ENCODE data around the gene PTBP1. TPM values are rescaled to one million over a fixed set of nuclear protein-coding genes. Genes with fewer than 3 reads are reported as not detected.

PTBP1 gene
- total and polyA plus RNA-seq, 9 of the 15 experiments (the other 6 are each of a cell fraction or from before 2014, with no cell fraction given): 14.0 to 759 (median 234) TPM

- Histone ChIP-seq H3K9ac (ENCODE audit: insufficient read depth in 1 of 2, low read depth in 2 of 2, low read length in 2 of 2) (peak overlapping the region; percentile 34 to 92; a peak in 3 of 4 replicates), H3K4me1 (replicated peaks in 1 of 2; ENCODE audit: control insufficient read depth in 2 of 2, insufficient read depth in 2 of 2, low read length in 2 of 2) (peaks cover 5 to 58% of the 10 kb centered on the region in 2 experiments), H3K36me3 (ENCODE audit: control insufficient read depth, insufficient read depth, low read length) (no peaks in the 10 kb centered on the region), H3K9me1 (ENCODE audit: control insufficient read depth, insufficient read depth, low read length) (no peaks in the 10 kb centered on the region), H3K4me2 (ENCODE audit: insufficient read depth, low read length) (peak overlapping the region; percentile 87), H4K20me1 (replicated peaks; ENCODE audit: control insufficient read depth, insufficient read depth, low read length) (no peaks in the 10 kb centered on the region), H3K27ac (ENCODE audit: extremely low read depth, low read depth, low read length) (peak overlapping the region; percentile 8; the same call in 1 of the 3 replicates), H3K4me3 (peak overlapping the region; percentile 39), H3K79me2 (ENCODE audit: control insufficient read depth, insufficient read depth, low read length) (no peaks in the 10 kb centered on the region), H2AFZ (ENCODE audit: low read depth, low read length) (peak overlapping the region; percentile 93), H3K9me3 (replicated peaks; ENCODE audit: control insufficient read depth, insufficient read depth, low read depth, low read length) (no peaks in the 10 kb centered on the region), H3K27me3 (ENCODE audit: control insufficient read depth in 2 of 2, insufficient read depth in 2 of 2, low read length in 2 of 2) (no peaks in the 10 kb centered on the region)
- FAIRE-seq: no peak
- CTCF ChIA-PET (ENCODE audit: low intra/inter-chr PET ratio): no interaction called here
- intact Hi-C loops (cut with micrococcal nuclease) (no loop called here), in situ Hi-C loops (cut with MboI) (no loop called here)
- BruUV-seq (replicated peaks): no TSS peak
- WGBS (ENCODE audit: insufficient coverage, low coverage, missing lambda C conversion rate): 3% methylated on average over 12 of the region's 70 CpGs
- POLR2A ChIA-PET: interaction anchor here (1.1 to 1.2 kb wide), 2 partner anchors 12 to 45 kb away, joined by 3 read pairs; no protein-coding TSS in a partner anchor
- peak; percentile 71 for ATAC-seq
- peak in 2 of 4 experiments; percentile 73 to 79 for DNase-seq (ENCODE audit: extremely low read depth in 1 of 4, low spot score in 3 of 4)
- TF ChIP-seq ZBTB43 (CRISPR knock-in tag; IDR thresholded peaks at IDR 0.05) (no peak), ZBTB40 (IDR thresholded peaks at IDR 0.05) (peak; percentile 35; the same call in 1 of the 2 replicates), ZBTB40 (CRISPR knock-in tag; IDR thresholded peaks at IDR 0.05) (no peak), CTBP1 (IDR thresholded peaks at IDR 0.05; ENCODE audit: borderline replicate concordance) (0 out of 2 replicates have a peak, but pooled peaks have one; percentile 7), TBL1XR1 (IDR thresholded peaks at IDR 0.05; ENCODE audit: low read length in 2 of 2) (no peak), TFE3 (CRISPR knock-in tag; IDR thresholded peaks at IDR 0.05) (no peak), MAZ (CRISPR knock-in tag; conservative IDR thresholded peaks at IDR 0.05 in 1 of 2, IDR thresholded peaks at IDR 0.05 in 1 of 2) (peak; percentile 9 to 17; a peak in 1 of 4 replicates)
Observed at GRCh38 chr19:843836-844545, 46.7 kb downstream of the PTBP1 start.

Data from K562 (cell line).